ENCODE results near the gene FUT2.

Gene FUT2

DNA sequence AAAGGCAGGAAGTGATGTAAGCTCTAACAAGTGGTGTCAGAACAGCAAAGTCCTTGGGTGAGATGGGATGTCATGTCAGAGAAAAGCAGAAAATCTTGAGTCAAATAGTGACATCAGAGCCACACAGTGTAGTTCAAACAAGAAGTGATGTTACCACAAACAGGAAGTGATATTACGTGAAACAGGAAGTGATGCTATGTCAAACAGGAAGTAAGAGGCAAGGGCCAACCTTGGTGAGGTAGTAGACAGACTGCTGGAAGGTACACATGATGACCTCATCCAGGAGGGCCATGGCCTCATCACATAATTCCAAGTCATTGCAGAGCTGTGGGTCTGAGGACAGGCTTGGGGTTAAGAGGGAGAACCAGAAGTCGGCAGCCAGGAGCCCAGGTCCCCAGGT is 30.8 kb downstream of the FUT2 start:
- no peak for DNase-seq (ENCODE audit: low read depth in 2 of 2)

DNA sequence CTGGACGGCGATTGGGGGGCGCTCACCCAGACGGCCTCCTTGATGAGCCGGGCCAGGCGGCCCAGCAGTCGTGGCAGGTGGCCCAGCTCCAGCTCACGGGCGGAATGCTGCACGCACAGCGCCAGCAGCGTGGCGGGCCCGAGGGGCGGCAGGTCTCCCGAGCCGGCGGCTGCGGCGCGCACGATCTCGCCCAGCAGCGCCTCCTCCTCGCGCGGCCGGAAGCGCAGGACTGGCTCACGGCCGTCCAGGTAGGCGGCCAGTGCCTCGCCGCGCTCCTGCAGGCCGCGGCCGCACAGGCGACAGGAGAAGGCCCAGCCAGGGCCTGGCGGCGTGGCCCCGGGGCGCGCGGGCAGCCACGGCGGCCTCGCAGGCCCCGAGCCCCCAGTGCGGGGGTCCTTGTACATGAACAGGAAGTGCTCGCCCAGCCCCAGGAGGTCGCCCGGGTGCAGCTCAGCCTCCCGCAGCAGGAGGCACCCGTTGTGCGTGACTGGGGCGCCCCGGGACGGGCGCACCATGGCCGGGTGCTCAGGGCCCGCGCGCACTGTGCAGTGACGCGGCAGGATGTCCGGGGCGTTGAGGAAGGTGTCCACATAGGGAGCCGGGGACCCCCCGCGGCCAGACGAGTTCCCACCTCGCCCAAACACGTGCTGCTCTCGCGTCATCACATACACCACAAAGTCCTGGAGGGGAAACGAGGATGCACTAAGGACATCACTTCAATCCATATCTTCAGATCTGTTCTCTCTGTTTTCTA is 33.3 kb downstream of the FUT2 start:
- no peak for DNase-seq (ENCODE audit: low read depth in 2 of 2)

DNA sequence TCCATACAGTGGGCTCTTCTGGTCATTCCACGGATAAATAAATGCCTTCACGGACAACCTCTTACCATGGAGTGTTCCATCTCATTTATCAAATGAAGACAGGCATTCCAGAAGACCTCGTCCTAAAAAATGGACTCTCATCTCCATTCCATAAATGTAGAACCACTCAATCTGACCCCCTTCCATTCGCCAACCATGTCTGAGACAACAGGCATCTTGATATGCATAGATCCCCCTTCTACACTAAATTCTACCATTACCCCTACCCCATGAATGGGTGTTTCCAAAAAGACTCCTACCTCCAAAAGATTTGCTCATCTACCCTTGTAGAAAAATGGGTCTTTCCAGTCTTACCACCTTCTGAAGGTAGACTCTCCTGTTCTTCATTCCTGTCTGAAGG is 35.7 kb downstream of the FUT2 start:
- DNase-seq (ENCODE audit: low read depth in 2 of 2) = no peak

DNA sequence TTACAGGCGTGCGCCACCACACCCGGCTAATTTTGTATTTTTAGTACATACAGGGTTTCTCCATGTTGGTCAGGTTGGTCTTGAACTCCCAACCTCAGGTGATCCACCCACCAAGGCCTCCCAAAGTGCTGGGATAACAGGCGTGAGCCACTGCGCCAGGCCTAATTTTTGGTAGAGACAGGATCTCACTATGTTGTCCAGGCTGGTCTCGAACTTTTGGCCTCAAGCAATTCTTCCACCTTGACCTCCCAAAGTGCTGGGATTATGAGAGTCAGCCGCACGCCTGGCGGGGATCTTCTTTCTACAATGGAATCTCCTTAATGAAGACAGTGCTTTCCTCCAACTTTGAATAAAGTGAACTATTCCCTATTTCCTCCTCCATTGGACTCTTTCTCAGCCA is 38.9 kb downstream of the FUT2 start:
- DNase-seq (ENCODE audit: low read depth in 2 of 2) = no peak

DNA sequence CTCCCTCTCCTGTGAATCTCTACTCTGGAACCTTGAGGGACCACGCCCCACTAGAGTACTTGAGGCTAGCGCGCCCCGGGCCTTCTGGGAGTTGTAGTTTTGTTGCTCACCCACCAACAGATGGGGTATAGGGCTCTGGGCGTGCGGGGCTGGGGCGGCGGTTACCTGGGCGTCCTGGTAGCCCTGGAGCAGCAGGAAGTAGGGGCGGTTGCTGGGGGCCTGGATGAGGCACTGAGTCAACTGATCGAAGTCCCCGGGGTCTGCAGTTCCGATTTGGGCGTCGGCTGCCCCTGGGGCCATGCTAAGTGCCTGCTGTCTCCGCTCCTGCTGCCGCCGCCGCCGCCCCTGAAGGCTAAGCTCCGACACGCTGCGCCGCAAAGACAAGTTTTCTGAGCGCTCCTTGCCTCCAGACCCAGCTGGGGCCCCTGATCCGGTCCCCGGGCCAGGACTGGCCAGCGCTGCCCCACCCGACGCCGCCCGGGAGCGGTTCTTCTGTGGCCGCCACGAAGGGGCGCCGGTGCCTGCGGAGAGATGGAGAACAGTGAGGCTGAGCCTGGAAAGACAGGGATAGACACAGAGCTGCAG is 39.4 kb downstream of the FUT2 start:
- no peak for DNase-seq (ENCODE audit: low read depth in 2 of 2)

DNA sequence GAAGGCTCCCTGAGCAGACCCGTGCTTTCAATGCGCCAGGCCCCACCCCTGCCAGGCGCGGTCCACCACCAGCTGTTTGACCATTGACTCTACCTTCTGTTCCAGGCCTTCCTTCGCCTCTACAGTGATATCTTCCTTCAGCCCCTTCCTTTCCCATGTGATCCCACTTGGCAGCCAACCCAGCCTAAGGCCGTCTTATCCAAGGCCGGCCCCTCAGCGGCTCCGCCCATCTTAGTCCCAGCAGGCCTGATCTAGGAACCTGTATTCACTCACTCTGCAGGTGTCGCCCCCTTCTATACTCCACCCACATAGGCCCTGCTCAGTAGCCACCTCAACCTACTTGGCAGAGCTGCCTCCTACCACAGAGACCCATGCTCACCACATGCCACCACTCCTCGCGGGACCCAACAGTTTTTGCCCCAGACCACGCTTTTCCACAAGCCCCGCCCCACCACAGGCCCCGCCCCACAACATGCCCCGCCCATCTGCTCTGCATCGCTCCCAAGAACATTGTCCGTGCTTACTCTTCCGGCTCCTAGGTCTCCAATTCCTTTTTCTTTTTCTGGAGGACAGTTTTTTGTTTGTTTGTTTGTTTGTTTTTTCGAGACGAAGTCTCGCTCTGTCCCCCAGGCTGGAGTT is 41.7 kb downstream of the FUT2 start:
- no peak for DNase-seq (ENCODE audit: low read depth in 2 of 2)

DNA sequence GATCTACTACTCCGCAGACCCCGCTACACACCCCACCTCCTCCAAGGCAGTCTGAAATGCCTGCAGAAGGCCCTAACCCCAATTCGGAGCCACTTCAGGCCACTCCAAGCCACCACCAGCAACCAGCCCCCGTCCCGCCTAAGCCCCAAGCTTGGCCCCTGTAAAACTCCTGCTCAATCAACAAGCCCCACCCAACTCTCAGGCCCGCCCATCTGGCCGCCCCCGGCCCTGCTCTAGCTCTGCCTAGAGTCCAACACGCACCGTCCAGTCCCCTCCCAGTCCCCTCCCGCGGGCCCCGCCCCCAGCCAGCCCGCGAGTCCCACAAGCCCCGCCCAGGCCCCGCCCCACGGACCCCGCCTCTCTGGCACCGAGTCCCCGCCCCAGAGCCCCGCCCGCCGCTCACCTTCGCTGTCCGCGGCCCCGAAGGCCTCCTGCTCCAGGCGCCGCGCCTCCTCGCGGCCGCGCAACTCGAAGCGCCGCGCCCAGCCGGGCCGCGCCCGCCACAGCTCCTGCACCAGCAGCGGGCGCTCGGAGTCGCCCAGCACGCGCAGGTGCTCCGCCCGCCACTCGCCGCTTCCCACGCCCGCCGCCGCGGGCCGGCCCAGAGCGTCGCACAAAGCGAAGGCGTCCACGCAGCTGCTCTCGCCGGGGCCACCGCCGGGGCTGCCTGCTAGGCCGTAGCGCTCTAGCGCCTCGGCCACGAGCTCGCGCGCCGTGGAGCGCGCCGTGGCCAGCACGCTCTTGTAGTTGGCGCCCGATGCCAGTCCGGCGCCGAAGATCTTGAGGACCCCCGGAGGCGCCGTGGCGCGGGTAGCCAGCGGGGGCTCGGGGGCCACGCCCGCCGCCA is 43.0 kb downstream of the FUT2 start:
- peak; percentile 78 to 84 for DNase-seq (ENCODE audit: low read depth in 2 of 2)

DNA sequence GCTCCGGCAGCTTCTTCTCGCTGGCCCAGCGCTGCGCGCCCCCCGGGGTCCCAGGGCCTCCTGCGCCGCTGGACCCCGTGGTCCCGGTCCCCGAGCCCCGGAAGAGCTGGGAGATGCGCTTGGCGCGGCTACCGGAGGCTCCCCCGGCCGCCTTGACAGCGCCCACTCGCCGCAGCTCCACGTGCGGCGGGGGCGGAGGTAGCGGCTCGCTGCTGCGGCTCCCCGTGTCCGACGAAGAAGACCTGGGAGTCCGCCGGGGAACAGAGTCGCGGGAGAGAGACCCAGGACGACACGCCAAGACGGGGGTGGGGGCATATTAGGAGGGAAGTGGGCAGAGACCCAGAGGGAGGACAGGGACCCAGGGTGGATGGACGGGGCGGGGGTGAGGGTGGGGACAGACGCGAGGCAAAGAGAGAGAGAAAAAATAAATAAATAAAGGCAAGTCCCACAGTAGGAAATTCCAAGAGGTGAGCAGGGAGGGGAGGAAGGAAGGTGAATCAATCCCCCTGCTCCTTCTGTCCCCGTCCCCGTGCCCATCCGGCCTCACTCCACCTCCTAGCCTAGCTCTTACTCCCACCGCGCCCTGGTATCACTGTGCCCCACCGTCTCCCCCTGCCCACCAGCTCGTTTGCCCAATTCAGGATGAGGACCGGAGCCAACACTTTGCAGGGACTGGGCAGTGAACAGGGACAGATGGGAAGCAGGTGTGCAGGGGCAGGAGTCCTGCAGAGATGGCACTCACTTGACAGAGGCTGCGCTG is 43.8 kb downstream of the FUT2 start:
- no peak for DNase-seq (ENCODE audit: low read depth in 2 of 2)

DNA sequence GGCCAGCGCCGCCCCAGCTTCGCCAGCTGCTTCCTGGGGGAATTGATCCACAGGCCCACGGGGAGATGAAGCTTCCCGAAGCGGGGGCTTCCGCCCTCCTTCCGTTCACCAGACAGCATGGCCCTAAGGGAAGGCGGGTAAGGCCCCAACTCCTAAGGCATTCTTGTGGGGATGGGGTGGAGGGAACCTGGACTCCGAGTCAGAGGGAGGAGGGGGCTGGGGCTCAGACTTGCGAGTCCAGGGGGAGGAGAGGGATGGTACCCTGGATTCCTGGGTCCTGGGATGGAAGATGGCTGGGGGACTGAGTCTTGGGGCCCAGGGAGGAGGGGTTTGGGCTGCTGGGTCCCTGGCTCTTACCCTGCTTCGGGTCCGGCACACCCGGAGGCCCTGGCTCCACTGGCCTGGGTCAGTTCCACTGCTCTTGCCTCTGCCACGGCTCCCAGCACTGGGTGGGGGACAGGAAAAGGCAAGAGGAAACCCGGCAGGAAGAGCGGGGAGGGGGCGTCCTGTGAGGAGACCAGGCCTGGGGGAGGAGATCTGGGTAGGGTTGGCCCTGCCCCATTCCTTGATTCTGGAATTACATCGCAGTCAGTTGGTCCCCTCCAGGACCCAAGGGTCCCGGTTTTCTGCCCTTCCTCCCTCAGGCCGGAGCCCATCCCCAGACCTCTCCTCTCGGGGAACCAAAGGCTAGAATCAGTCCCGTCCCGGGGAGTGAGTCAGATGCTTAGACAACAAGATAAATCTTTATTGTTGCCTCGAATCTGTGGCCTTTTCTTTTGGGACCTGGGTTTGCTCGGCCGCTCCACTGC is 44.6 kb downstream of the FUT2 start, which contains the start of gene RASIP1:
Gene RASIP1, minus strand, starts transcription at position 447 of the 809 bp plus-strand sequence. Its CDS starts 328 bp downstream, at position 119.
- DNase-seq (ENCODE audit: low read depth in 2 of 2) = no peak

DNA sequence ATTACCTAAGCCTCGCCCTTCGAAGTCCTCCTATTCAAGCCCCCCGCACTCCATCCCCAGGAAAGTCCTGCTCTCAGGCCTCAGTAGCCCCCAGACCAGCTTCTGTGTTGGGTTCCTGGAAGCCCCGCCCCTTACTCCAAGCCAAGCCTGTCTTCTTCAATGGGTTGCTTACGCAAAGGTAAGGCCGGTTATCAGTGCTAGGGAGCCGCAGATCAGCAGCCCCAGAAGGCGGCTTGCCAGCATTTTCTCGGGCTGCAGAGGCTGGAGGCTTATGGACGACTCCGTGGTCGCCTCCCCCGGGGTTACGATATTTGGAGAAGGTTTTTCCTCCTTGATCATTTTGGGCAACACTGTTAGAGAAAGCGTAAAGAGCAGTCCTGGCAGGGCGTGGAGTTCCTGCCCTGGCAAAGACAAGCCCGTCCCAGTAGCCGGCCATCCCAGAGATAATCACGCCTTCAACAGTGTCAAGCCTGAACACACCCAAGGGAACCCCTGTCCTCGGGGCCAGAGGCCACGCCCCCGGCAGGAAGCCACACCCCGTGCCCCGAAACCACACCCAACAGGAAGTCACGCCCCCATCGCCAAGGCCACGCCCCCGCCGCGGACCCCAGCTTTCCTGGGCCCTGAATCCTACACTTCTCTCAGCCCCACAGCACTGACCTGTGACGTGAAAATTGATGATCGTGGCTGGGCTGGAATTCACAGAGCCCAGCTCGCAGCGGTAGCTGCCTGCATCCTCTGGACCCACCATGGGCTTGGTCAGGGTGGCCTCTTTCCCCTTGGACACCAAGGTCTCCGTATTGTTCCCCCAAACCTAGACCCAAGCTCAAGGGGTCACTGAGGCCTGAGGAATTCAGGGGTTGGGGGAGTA is 45.6 kb downstream of the FUT2 start:
- DNase-seq (ENCODE audit: low read depth in 2 of 2) = no peak

DNA sequence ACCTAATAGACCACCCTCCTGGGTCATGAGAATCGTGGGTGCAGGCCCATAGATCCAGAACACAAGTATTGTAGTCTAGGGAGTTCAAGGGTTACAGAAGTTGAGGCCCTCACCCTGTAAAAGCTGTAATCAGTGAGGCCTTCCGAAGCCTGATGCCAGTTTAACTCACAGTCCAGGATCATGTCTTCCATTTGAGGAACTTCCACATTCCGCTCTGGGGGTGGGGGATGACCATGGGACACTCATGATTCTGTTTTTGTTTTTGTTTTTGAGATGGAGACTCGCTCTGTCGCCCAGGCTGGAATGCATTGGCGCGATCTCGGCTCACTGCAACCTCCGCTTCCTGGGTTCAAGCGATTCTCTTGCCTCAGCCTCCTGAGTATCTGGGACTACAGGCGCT is 46.3 kb downstream of the FUT2 start:
- no peak for DNase-seq (ENCODE audit: low read depth in 2 of 2)

DNA sequence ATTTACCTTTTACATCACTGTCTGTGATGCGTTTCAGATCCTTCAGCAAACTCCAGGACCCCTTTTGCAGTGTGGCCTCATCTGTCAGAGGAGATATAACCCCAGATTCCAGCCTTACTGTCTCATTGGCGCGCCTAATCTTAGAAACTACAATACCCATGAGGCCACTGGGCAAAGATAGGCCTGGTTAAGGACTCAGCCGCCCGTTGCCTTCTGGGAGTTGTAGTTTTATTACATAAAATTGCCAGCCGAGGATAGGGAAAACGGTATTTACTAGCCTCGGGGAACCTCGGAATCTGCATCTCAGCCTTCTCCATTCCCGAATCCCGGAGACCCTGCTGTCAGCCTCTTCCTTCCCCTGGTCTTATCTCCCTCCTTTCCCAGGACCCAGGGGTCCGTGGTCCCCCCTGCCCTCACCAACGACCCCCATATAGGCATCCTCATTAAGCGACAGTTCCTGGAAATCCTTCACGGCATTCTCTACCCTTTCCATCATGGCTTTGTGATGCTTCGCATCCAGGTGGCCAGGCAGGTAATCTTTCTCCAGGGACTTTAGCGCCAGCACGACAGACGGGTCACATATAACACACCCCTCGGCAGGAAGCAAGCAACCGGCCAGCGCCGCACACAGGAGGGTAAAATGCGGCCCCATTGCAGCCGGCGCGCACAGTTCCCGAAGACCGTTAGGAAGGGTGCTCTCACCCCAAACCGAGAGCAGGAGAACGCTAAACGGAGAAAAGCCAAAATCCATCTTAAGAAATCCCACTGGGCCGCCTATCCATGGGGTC is 49.6 kb downstream of the FUT2 start:
- DNase-seq (ENCODE audit: low read depth in 2 of 2) = no peak

DNA sequence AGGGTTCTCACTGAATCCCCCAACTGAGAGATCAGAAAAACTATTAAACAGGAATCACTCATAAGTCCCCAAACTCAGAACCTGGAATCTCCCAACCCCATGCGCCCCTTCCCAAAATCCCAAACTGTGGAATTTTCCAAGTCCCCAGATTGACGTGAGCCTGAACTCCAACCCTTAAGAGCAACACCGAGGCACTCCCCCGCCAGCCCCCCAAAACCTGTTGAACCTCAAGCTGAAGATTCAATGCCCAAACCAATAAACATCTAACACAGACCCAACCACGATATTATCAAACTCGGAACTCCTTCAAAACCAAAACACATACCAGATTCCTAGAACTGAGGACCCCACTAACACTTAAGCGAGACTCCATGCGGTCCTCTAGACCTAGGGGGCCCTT is 50.3 kb downstream of the FUT2 start:
- no peak for DNase-seq (ENCODE audit: low read depth in 2 of 2)

DNA sequence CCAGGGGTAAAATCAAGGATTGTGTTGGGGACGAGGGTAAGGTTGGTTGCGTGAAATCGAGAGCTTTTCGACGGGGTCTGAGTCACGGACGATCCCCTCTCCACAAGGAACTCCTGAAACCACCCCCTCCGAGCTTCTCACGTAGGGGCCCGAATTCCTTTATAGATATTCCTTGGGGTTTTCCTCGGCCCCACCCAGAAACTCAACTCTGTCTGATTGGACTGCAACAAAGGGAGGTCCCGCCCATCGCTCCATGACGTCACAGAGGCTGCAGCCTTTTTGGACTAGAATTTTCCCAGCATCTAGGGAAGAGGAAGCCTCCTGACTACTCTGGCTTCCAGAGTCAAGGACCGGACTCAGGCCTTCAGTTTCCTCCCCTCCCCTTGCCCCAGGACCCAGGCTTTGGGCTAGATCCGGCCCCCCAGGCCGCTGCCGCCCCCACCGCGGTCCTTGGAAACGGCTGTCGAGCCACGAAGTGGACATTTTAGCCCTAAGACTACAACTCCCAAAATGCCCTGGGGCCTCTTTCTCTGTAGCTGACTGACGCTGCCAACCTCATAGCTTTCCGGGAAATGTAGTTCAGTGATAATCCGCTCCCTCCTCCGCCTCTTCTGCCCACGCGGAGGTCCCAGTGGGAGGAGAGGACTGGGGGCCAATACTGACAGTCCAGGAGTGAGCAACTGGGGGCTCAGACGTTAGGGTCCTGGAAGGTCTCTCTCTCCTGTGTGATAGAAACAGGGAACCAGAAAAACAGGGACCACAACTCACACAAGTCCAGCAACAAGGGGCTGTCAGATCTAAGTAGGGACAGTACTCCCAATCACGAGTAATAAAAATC is 51.2 kb downstream of the FUT2 start, which contains the start of gene IZUMO1:
Gene IZUMO1, minus strand, starts transcription at position 172 of the 838 bp plus-strand sequence. CDS start 1,050 bp downstream, outside the sequence.
- no peak for DNase-seq (ENCODE audit: low read depth in 2 of 2)

DNA sequence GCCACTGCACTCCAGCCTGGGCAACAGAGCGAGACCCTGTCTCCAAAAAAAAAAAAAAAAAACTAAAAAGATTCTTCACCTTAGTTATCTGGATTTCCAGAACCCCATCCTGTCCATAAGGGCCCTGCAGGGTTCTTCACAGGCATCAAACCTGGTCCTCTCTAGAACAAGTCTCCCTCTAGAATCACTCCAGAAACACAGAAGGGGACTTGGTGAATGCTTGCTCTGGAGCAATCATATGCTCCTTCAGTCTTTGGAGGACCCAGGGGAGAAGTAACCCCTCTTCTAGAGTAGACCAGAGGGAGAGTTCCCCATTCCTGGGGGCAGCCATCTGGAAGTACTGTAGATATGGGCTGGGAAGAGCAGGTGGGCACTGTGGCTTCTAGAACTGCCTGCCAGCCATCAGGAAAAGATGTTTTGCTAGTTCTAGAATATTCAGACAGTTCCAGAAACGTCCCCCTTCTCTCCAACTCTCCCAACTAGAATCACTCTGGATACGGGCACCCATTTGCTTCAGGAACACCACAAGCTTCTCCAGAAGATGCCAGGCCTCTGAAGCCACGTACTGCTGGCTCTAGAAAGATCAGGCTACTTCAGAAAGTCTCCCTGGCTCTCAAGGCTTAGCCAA is 53.9 kb downstream of the FUT2 start:
- no peak for DNase-seq (ENCODE audit: low read depth in 2 of 2)

DNA sequence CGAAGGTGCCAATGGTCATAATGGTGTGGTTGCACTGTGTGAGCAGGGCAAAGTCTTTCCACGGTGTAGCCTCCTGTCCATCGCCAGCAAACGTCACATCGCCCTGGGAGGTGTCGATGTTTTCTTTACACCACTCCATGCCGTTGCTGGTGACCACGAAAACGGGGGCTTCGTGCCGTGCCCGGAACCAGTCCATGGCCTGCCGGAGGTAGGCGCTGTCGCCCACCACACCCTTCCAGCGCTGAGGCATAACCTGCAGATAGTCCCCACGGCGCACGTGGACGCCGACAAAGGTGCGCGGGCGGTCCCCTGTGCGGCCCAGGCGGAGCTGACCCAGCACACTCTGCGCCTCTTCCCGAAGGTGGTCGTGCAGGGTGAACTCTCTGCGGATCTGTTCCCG is 54.6 kb downstream of the FUT2 start:
- no peak for DNase-seq (ENCODE audit: low read depth in 2 of 2)

DNA sequence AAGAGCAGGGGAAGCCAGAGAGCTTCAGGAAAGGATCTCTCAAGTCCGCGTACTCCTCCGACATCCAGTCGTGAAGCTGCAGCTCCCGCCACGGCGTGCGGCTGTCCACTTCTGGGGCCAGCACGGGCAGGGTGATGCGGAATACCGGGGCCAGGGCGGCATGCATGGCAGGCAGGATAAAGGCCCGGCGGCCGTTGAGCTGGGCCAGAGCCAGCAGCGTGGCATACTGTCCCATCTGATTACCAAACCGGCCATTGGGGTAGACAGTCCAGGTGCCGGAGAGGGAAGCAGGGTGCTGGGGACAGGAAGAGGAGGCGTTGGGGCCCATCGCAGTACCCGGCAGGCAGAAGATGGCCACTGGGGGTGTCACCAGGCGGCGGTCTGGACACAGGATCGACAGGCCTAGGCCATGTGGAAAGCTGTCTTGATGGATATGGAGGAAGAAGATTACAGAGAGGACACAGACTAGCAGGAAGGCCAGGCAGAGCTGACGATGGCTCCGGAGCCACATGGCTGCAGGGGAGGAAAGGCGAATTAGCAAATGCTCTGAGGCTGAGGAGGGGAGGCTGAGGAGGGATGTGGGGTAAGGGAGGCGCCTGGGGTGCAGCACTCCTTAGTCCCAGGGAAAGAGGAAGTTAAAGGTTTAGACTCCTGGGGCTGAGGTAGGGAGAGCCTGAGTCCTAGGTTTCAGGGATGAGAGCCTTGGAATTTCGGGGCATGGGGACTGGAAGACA is 55.2 kb downstream of the FUT2 start:
- no peak for DNase-seq (ENCODE audit: low read depth in 2 of 2)
